ENCODE data around the gene POU3F3.

GRCh38 chr2:104852090-104852666 is 1.7 kb upstream of the POU3F3 start:
- TF ChIP-seq, protein P1, sequence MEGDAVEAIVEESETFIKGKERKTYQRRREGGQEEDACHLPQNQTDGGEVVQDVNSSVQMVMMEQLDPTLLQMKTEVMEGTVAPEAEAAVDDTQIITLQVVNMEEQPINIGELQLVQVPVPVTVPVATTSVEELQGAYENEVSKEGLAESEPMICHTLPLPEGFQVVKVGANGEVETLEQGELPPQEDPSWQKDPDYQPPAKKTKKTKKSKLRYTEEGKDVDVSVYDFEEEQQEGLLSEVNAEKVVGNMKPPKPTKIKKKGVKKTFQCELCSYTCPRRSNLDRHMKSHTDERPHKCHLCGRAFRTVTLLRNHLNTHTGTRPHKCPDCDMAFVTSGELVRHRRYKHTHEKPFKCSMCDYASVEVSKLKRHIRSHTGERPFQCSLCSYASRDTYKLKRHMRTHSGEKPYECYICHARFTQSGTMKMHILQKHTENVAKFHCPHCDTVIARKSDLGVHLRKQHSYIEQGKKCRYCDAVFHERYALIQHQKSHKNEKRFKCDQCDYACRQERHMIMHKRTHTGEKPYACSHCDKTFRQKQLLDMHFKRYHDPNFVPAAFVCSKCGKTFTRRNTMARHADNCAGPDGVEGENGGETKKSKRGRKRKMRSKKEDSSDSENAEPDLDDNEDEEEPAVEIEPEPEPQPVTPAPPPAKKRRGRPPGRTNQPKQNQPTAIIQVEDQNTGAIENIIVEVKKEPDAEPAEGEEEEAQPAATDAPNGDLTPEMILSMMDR (IDR thresholded peaks at IDR 0.05 in 8 of 11, conservative IDR thresholded peaks at IDR 0.05 in 3 of 11), result no peak
- TF ChIP-seq POLR2A (IDR thresholded peaks at IDR 0.05) (no peak), POLR2AphosphoS5 (IDR thresholded peaks at IDR 0.05) (peak in 2 of 3 donors; percentile 49 to 62)

All from spleen (tissue), 7 donors.